HepG2 (cell line): ENCODE results near the gene PSKH1. TPM values are rescaled to one million over a fixed set of nuclear protein-coding genes. Genes with fewer than 3 reads are reported as not detected.

ENCODE experiments used
- ATAC-seq: fragments of 200-7000 bp; cut with Tn5 transposase; 3 replicates; pipeline ENCODE4 v1.9.1; 2020; ENCODE audit warnings: mild to moderate bottlenecking, moderate library complexity
- BruUV-seq: library from RNA; stranded (reverse); fragments of 400-500 nt; replicated peaks from 2 replicates; lab custom pipeline; 2021; lab: Mats Ljungman, UMichigan
- CTCF ChIA-PET: fragments of 300-600 bp; formaldehyde crosslinking; extraction: SDS; loops from one replicate; lab custom pipeline; 2021; ENCODE audit warnings: low total read pairs, inconsistent platforms, low intra/inter-chr PET ratio; lab: Yijun Ruan, JAX
- POLR2A ChIA-PET: fragments of 350-600 bp; sonication (Branson Sonifier 250); formaldehyde crosslinking; loops from one replicate; lab custom pipeline; 2020; ENCODE audit warnings: antibody characterized with exemption, inconsistent platforms; lab: Yijun Ruan, JAX
- DNase-seq: peaks from one replicate; pipeline ENCODE4 v3.0.0-alpha.2; 2015; ENCODE audit warnings: low spot score
- FAIRE-seq: peaks from 3 replicates; lab custom pipeline; 2011; peaks lifted over from hg19 to GRCh38; lab: Jason Lieb, UNC
- H2AFZ ChIP-seq: one replicate; pipeline ENCODE4 v1.6.1; 2011; ENCODE audit warnings: low read length, inconsistent platforms
- H3K27ac ChIP-seq: fragments of 300-600 bp; 3 replicates; pipeline ENCODE4 v1.8.0; 2011; ENCODE audit warnings: mixed run types, mild to moderate bottlenecking, mixed read lengths, low read length, inconsistent platforms; ENCODE audit not compliant: insufficient read depth; ENCODE audit errors: extremely low read length
- H3K27me3 ChIP-seq, 2 experiments: fragments of 200-600 bp in 1 of 2; 2 replicates in 1 of 2; 3 replicates in 1 of 2; pipeline versions ENCODE4 v1.6.0 to v1.8.0; 2011; ENCODE audit warnings: low read length in 2 of 2, mild to moderate bottlenecking in 2 of 2, moderate library complexity in 2 of 2, inconsistent platforms in 1 of 2; ENCODE audit not compliant: insufficient read depth in 2 of 2, control insufficient read depth in 1 of 2
- H3K36me3 ChIP-seq, 2 experiments: fragments of 200-600 bp in 1 of 2; replicated peaks in 1 of 2; 2 replicates in 1 of 2; 3 replicates in 1 of 2; pipeline versions ENCODE4 v1.5.1 to v1.8.0; 2011; ENCODE audit warnings: low read length in 2 of 2, inconsistent platforms in 1 of 2; ENCODE audit not compliant: insufficient read depth in 2 of 2, control insufficient read depth in 1 of 2
- H3K4me1 ChIP-seq: 2 replicates; pipeline ENCODE4 v1.5.1; 2012; ENCODE audit warnings: low read length, inconsistent platforms; ENCODE audit not compliant: insufficient read depth
- H3K4me2 ChIP-seq: 2 replicates; pipeline ENCODE4 v1.6.0; 2011; ENCODE audit warnings: low read depth, low read length, inconsistent platforms
- H3K4me3 ChIP-seq, 3 experiments: fragments of 200-600 bp in 1 of 3; sonication (generic), shearing (Covaris generic) in 1 of 3; replicated peaks in 1 of 3; 2 replicates each; pipeline ENCODE4 v1.5.1; 2011 to 2016; ENCODE audit warnings: low read length in 3 of 3, inconsistent platforms in 2 of 3, low read depth in 2 of 3, mild to moderate bottlenecking in 2 of 3, control low read depth in 1 of 3, mixed read lengths in 1 of 3; ENCODE audit not compliant: insufficient read depth in 1 of 3
- H3K79me2 ChIP-seq: one replicate; pipeline ENCODE4 v1.6.1; 2011; ENCODE audit warnings: low read length, inconsistent platforms; ENCODE audit not compliant: insufficient read depth
- H3K9ac ChIP-seq: 2 replicates; pipeline ENCODE4 v1.6.0; 2011; ENCODE audit warnings: mild to moderate bottlenecking, low read depth, low read length, inconsistent platforms; ENCODE audit not compliant: insufficient read depth
- H3K9me3 ChIP-seq: 2 replicates; pipeline ENCODE4 v1.5.1; 2012; ENCODE audit warnings: mild to moderate bottlenecking, low read length
- H4K20me1 ChIP-seq: 2 replicates; pipeline ENCODE4 v1.6.0; 2011; ENCODE audit warnings: inconsistent platforms, mild to moderate bottlenecking, low read length, moderate library complexity; ENCODE audit not compliant: insufficient read depth
- HOXA9 ChIP-seq: sonication (generic); formaldehyde crosslinking; IDR thresholded peaks from 2 replicates; pipeline ENCODE4 v1.8.1; 2022; ENCODE audit warnings: missing genetic modification reagents, mild to moderate bottlenecking, moderate library complexity, borderline replicate concordance
- MED8 ChIP-seq: sonication (generic); formaldehyde crosslinking; IDR thresholded peaks from 2 replicates; pipeline ENCODE4 v1.8.1; 2023; ENCODE audit warnings: mild to moderate bottlenecking, missing genetic modification reagents; ENCODE audit not compliant: insufficient replicate concordance
- RELA ChIP-seq: sonication (generic); formaldehyde crosslinking; IDR thresholded peaks from 2 replicates; pipeline ENCODE4 v1.4.0; 2020; ENCODE audit warnings: missing genetic modification reagents
- SATB2 ChIP-seq: sonication (generic); formaldehyde crosslinking; IDR thresholded peaks from 2 replicates; pipeline ENCODE4 v1.5.0; 2020; ENCODE audit warnings: missing genetic modification reagents
- SPEN ChIP-seq: sonication (generic); formaldehyde crosslinking; IDR thresholded peaks from 2 replicates; pipeline ENCODE4 v1.5.1; 2020; ENCODE audit warnings: low read depth, mild to moderate bottlenecking, missing genetic modification reagents
- YY1 ChIP-seq: IDR thresholded peaks from 2 replicates; pipeline ENCODE4 v1.6.1; 2011; ENCODE audit warnings: low read length, low read depth, moderate library complexity, mild to moderate bottlenecking; ENCODE audit not compliant: insufficient read depth, insufficient replicate concordance
- ZNF292 ChIP-seq: sonication (generic); formaldehyde crosslinking; IDR thresholded peaks from 2 replicates; pipeline ENCODE4 v1.8.1; 2022; ENCODE audit warnings: mild to moderate bottlenecking, low read depth, missing genetic modification reagents, borderline replicate concordance
- ZNF335 ChIP-seq: sonication (generic); formaldehyde crosslinking; IDR thresholded peaks from 2 replicates; pipeline ENCODE4 v1.4.0; 2020; ENCODE audit warnings: missing genetic modification reagents
- ZNF430 ChIP-seq: sonication (generic); formaldehyde crosslinking; IDR thresholded peaks from 2 replicates; pipeline ENCODE4 v1.9.0; 2021; ENCODE audit warnings: mild to moderate bottlenecking, missing genetic modification reagents
- ZNF432 ChIP-seq: sonication (generic); formaldehyde crosslinking; IDR thresholded peaks from 2 replicates; pipeline ENCODE4 v1.5.0; 2020; ENCODE audit warnings: missing genetic modification reagents, mild to moderate bottlenecking, borderline replicate concordance
- ZNF530 ChIP-seq: sonication (generic); formaldehyde crosslinking; IDR thresholded peaks from 2 replicates; pipeline ENCODE4 v1.5.0; 2020; ENCODE audit warnings: low read depth, mild to moderate bottlenecking, missing genetic modification reagents
- WGBS: methylation state at CpG from one replicate; pipeline ENCODE4 v1.1.6; 2017; ENCODE audit warnings: low lambda C conversion rate; 5-methylcytosine and 5-hydroxymethylcytosine counted together
- in situ Hi-C: cut with HindIII; loops from 2 replicates; pipeline ENCODE4 v1.10.0; 2017; ENCODE audit warnings: low pct_unique_long_range_greater_than_20kb; ENCODE audit not compliant: extremely low pct_ligation_motif_present
- intact Hi-C: fragments of 100-400 bp; cut with micrococcal nuclease; formaldehyde crosslinking; loops from one replicate; pipeline ENCODE4 v1.10.0; 2022; ENCODE audit not compliant: unreplicated experiment
- polyA plus RNA-seq, 8 experiments: library from polyadenylated mRNA; depleted of rRNA in 3 of 8; stranded (reverse) in 7 of 8; unstranded in 1 of 8; fragments of >200 nt; fragmentation: Illumina TruSeq in 4 of 8; extraction: Trizol in 4 of 8; gene quantifications; 2 replicates each; pipeline versions ENCODE4 v1.2.1 to v1.2.3, GENCODE V29; 2011 to 2016; ENCODE audit warnings: low read depth in 4 of 8, missing spikeins in 1 of 8, mixed read lengths in 1 of 8; ENCODE audit not compliant: insufficient read depth in 1 of 8
- total RNA-seq, 5 experiments: library from RNA; depleted of rRNA; stranded (reverse); fragments of >200 nt; fragmentation: Illumina TruSeq; extraction: Trizol; gene quantifications; 2 replicates each; pipeline ENCODE4 v1.2.3, GENCODE V29; 2016; ENCODE audit warnings: low read depth in 1 of 5
- TF ChIP-seq, protein P1 (sequence below): sonication (generic); formaldehyde crosslinking; IDR thresholded peaks from 2 replicates; pipeline ENCODE4 v1.5.1; 2020; ENCODE audit warnings: missing genetic modification reagents, mild to moderate bottlenecking, borderline replicate concordance
- TF ChIP-seq, protein P2 (sequence below): sonication (generic); formaldehyde crosslinking; IDR thresholded peaks from 2 replicates; pipeline ENCODE4 v1.4.0; 2020; ENCODE audit warnings: missing genetic modification reagents, borderline replicate concordance
- TF ChIP-seq, protein P3 (sequence below): sonication (generic); formaldehyde crosslinking; IDR thresholded peaks from 2 replicates; pipeline ENCODE4 v1.5.0; 2020; ENCODE audit warnings: mild to moderate bottlenecking, missing genetic modification reagents, borderline replicate concordance
- TF ChIP-seq, protein P4 (sequence below), 2 experiments: sonication (generic) in 1 of 2; formaldehyde crosslinking in 1 of 2; IDR thresholded peaks; 2 replicates each; pipeline versions ENCODE4 v1.4.0 to v1.6.1; 2016 to 2020; ENCODE audit warnings: borderline replicate concordance in 1 of 2, low read depth in 1 of 2, mild to moderate bottlenecking in 1 of 2, missing genetic modification reagents in 1 of 2

PSKH1 gene
- total and polyA plus RNA-seq, 2 of the 13 experiments (the other 11 are each of a cell fraction or from before 2014, with no cell fraction given): 8.4 to 19.1 TPM

DNA sequence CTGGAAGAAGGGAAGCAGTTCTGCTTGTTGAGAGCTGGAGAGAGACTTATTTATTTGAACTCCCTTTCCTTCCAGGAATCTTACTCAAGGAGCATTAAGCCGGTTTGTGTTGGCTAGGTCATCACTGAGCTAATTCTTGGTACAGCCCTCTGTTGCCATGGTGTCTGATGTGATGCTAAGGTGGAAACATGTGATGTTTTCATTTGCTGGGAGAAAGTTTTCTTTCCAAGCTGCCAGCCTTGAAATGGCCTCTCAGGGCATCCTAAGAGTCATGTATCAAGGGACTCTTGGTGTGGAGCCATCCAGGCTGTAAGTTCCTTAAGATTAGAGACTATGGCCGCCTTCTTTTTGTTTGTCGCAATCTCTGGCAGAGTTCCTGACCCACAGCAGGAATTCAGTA, 4.2 kb downstream of the PSKH1 start:
- Histone ChIP-seq H3K4me2 (no peak overlapping the region), H4K20me1 (peaks cover 16% of the 10 kb centered on the region), H2AFZ (no peak overlapping the region), H3K9me3 (no peaks in the 10 kb centered on the region), H3K9ac (no peak overlapping the region), H3K27ac (no peak overlapping the region), H3K27me3 (no peaks in the 10 kb centered on the region; a peak in 1 of 5 replicates), H3K79me2 (peaks cover 45% of the 10 kb centered on the region), H3K4me1 (peaks cover 66% of the 10 kb centered on the region), H3K4me3 (no peak overlapping the region), H3K36me3 (peaks cover 1 to 3% of the 10 kb centered on the region in 2 experiments; a peak in 2 of 5 replicates)
- ChIA-PET POLR2A (interaction anchor here (1.6 to 2.2 kb wide), 2 partner anchors 39 to 46 kb away, joined by 7 to 9 read pairs; partner anchors contain the start of genes LCAT and PSMB10), CTCF (no interaction called here)
- no peak for DNase-seq
- no peak for ATAC-seq
- no peak for FAIRE-seq
- intact Hi-C loops (no loop called here), in situ Hi-C loops (no loop called here)
- 99% methylated on average over 3 of the region's 3 CpGs for WGBS
- BruUV-seq: no TSS peak
- TF ChIP-seq ZNF432: no peak
- TF ChIP-seq, protein P1, sequence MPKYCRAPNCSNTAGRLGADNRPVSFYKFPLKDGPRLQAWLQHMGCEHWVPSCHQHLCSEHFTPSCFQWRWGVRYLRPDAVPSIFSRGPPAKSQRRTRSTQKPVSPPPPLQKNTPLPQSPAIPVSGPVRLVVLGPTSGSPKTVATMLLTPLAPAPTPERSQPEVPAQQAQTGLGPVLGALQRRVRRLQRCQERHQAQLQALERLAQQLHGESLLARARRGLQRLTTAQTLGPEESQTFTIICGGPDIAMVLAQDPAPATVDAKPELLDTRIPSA (CRISPR knock-in tag): no peak
- TF ChIP-seq SATB2 (CRISPR knock-in tag): no peak
- TF ChIP-seq YY1: no peak
- TF ChIP-seq HOXA9 (CRISPR knock-in tag): no peak
- TF ChIP-seq ZNF335: no peak
- TF ChIP-seq RELA (CRISPR knock-in tag): no peak
- TF ChIP-seq, protein P2, sequence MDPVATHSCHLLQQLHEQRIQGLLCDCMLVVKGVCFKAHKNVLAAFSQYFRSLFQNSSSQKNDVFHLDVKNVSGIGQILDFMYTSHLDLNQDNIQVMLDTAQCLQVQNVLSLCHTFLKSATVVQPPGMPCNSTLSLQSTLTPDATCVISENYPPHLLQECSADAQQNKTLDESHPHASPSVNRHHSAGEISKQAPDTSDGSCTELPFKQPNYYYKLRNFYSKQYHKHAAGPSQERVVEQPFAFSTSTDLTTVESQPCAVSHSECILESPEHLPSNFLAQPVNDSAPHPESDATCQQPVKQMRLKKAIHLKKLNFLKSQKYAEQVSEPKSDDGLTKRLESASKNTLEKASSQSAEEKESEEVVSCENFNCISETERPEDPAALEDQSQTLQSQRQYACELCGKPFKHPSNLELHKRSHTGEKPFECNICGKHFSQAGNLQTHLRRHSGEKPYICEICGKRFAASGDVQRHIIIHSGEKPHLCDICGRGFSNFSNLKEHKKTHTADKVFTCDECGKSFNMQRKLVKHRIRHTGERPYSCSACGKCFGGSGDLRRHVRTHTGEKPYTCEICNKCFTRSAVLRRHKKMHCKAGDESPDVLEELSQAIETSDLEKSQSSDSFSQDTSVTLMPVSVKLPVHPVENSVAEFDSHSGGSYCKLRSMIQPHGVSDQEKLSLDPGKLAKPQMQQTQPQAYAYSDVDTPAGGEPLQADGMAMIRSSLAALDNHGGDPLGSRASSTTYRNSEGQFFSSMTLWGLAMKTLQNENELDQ (CRISPR knock-in tag): no peak
- TF ChIP-seq, protein P3, sequence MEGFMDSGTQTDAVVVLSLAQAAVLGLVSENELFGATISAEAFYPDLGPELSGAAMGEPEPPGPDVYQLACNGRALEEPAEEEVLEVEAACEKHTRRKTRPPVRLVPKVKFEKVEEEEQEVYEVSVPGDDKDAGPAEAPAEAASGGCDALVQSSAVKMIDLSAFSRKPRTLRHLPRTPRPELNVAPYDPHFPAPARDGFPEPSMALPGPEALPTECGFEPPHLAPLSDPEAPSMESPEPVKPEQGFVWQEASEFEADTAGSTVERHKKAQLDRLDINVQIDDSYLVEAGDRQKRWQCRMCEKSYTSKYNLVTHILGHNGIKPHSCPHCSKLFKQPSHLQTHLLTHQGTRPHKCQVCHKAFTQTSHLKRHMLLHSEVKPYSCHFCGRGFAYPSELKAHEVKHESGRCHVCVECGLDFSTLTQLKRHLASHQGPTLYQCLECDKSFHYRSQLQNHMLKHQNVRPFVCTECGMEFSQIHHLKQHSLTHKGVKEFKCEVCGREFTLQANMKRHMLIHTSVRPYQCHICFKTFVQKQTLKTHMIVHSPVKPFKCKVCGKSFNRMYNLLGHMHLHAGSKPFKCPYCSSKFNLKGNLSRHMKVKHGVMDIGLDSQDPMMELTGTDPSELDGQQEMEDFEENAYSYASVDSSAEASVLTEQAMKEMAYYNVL (CRISPR knock-in tag): no peak
- TF ChIP-seq ZNF430: no peak
- no peak for TF ChIP-seq ZNF292 (CRISPR knock-in tag)
- TF ChIP-seq SPEN (CRISPR knock-in tag): no peak
- TF ChIP-seq, protein P4, sequence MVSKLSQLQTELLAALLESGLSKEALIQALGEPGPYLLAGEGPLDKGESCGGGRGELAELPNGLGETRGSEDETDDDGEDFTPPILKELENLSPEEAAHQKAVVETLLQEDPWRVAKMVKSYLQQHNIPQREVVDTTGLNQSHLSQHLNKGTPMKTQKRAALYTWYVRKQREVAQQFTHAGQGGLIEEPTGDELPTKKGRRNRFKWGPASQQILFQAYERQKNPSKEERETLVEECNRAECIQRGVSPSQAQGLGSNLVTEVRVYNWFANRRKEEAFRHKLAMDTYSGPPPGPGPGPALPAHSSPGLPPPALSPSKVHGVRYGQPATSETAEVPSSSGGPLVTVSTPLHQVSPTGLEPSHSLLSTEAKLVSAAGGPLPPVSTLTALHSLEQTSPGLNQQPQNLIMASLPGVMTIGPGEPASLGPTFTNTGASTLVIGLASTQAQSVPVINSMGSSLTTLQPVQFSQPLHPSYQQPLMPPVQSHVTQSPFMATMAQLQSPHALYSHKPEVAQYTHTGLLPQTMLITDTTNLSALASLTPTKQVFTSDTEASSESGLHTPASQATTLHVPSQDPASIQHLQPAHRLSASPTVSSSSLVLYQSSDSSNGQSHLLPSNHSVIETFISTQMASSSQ (IDR thresholded peaks at IDR 0.05; ENCODE audit: low read depth): no peak
- TF ChIP-seq, protein P4 (CRISPR knock-in tag; IDR thresholded peaks at IDR 0.05; ENCODE audit: borderline replicate concordance): no peak
- TF ChIP-seq ZNF530 (CRISPR knock-in tag): no peak
- no peak for TF ChIP-seq MED8
